GM19455 (cell line): ENCODE results near the gene TPST2.
"Not testable (repeated sequence)": the region's sequence is repeated elsewhere in the genome, so short reads cannot be mapped to it uniquely, and the experiment has no call there.

Experiments used
- ATAC-seq: cut with Tn5 transposase; IDR thresholded peaks from one replicate; pipeline ENCODE4 v1.9.1; 2021; ENCODE audit not compliant: unreplicated experiment

Gene TPST2

DNA sequence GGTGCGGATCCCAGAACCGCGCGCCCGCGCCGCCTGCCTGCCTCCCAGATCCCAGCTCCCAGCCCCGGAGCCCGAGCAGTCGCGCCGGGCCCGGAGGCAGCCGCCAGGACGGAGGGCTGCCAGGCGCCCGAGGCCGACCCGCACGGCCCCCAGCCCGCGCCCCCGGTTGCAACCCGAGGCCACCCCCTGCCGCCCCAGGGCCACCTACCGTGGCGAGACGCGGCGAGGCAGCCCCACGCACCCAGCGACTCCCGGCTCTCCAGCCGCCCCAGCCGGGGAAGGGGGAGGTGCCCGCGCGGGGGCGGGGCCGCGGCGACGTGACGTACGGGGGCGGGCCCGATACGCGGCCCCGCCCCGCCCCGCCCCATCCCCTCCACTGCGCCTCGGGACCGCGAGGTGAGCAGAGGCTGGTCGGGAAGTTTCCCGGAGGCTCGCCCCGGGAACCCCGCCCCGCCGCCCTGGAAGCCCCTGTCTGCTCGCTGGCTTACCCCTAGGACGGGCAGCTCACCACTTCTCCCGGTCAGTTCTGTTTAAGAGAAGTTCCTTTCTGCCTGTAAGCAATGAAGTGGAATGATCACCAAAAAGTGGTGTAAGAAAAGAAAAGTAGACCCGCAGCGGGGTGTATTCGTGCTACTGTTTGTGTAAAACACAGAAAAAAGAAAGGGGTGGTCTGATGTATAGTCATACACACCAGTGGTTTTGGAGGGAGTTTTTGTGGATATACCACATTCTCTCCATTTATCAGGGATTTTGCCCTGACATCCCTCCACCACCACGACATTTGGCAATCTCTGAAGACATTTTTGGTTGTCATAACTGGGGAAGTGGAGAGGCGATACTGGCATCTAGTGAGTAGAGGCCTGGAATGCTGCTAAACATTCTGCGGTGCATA, at the start of gene TPST2:
TSS of gene TPST2 (minus strand) at position 288 of the 892 bp plus-strand sequence. CDS start 48,502 bp downstream, outside the sequence.
- ATAC-seq: peak; percentile 69

DNA sequence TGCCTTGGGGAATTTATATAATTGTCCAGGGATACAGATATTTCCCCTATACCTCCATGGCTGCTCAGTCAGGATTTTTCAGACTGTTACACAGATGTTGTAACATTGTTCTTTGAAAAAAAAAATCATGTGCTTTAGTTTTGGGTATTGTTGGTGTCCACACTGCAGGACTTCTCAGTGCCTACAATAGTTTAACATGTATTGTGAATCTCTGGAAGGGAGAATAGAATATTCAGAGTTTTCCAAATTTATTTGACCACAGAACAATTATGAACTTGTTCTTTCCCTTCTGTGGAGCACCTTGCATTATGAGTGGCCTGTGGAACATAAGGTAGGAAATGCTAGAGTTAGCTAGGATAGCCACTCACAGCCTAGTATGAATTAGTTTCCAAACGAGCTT, 46.4 kb upstream of the TPST2 start:
- ATAC-seq: no peak

DNA sequence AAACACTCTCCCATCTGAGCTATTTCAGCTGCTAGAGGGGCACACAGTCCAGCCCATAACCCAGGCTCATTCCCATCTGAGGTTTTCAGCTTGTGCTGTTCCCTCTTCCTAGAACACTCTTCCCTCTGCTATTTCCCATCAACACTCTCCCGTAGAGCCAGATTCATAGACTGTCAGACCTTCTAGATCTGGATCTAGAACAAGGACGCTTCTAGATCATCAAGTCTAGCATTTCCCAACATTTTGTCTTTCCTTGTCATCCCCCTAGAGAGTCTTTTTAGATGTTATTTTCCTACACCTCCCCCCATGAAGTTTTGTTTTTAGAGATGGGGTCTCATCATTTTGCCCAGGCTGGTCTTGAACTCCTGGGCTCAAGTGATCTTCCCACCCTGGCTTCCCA, 45.2 kb upstream of the TPST2 start:
- no peak for ATAC-seq

DNA sequence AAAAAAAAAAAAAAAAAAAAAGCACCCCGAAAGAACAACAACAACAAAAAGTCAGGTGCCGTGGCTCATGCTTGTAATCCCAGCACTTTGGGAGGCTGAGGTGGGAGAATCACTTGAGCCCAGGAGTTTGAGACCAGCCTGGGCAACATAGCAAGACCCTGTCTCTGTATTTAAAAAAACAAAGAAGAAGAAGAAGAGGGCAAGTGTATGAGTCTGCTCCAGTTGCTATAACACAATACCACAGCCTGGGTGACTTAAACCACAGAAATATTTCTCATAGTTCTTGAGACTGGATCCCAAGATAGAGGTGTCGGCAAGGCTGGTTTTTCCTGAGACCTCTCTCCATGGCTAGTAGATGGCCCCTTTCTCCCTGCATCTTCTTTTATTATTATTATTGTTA, 44.3 kb upstream of the TPST2 start:
- ATAC-seq: no peak

DNA sequence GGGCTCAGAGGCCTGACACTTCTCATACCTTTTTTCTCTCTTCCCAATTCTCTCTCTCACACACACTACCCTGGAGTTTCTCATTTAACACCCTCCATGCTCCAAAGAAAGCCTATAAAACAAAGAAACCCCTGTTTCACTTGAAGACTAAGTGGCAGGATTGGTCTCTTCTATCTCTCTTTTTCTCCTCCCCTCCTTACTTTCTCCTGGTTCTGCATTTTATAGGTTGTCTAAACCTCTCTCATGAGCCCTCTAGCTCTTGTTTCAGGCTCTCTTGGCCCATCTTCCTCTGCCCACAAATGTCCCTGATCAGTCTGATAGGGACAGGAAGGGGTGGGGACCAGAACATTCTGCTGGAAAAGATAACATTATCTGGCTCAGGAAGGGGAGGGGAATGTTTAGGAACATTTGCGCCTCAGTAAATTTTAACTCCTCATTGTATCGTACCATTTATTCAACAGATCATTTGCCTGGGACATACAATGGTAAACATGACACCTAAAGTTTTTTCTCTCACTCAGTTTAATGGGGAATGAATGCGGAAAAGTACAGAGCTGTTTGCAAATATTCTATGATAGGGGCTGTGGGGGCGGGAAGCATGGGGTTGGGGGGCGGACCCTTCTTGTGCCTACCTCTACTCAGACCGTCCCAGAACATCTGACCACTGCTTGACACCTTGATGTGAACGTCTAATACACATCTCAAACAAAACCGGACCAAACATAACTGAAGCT, 42.7 kb upstream of the TPST2 start:
- no peak for ATAC-seq

DNA sequence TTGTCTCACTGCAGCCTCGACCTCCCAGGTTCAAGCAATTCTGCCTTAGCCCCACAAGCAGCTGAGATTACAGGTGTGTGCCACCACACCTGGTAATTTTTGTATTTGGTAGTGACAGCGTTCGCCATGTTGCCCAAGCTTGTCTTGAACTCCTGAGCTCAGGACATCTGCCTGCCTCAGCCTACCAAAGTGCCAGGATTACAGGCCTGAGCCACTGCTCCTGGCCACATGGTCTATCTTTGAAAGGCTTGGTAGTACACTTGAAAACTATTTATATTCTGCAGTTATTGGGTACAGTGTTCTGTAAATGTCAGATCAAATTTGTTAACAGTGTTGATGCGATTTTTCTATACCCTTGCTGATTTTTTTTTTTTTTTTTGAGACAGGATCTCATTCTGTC, 41.4 kb upstream of the TPST2 start:
- ATAC-seq: no peak

DNA sequence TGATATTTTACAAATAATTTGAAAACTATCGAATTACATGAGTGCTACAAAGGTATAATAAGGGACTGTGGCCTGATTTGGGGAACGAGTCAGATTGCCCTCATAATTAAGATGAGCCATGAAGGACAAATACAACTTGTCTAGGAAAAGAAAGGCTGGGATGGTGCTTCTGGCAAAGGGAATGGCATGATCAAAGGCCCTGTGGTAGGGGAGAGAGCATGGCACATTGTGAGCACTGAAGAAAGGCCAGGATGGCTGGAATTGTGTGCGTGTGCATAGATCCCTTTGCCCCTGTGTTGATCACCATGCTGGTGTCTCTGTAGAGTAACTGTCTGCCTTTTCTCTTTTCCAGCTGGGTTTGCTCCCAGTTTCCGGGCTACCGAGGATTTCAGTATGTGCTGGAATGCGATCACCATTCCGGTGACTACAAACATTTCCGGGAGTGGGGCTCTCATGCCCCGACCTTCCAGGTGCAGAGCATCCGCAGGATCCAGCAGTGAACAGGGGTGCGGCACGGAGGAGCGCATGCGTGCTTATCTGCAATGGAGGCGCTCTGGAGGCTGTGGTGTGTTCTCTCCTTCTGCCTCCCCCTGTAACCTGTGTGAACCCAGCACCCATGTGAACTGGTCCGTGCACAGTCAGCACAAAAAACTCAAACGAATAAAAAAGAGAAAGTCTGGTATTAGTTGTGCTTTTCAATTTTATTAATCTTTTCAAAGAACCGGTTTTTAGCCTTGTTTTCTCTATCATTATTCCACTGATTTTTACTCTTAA, 40.2 kb upstream of the TPST2 start:
- ATAC-seq: no peak

DNA sequence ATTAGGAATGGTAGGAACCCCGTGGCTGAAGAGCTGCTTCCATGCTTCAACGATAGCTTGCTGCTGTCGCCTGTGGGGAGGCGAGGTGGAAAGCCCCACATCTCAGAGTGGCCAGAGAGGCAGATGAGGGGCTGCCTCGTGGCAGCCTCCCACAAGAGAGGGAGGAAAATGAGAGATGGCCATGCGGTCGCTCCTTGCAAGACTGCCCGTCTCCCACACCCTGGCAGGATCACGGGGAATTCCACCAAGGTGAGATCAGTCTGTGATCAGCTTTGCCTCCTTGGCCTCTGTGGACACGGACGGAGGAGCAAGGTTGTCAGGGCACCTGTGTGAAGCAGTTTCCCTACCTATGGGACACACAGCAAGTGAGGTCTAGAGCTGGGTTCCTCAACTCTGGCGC, 34.9 kb upstream of the TPST2 start:
- ATAC-seq: no peak

DNA sequence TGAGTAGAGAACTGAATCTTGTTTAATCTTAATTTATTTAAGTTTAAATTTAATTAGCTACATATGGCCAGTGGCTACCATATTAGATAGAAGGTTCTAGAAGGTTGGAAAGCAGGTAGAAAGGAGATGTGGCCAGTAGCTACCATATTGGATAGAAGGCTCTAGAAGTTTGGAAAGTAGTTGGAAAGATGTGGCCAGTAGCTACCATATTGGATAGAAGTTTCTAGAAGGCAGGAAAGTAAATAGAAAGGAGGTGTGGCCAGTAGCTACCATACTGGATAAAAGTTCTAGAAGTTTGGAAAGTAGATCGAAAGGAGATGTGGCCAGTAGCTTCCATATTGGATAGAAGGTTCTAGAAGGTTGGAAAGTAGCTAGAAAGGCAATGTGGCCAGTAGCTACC, 34.1 kb upstream of the TPST2 start:
- ATAC-seq: no peak

DNA sequence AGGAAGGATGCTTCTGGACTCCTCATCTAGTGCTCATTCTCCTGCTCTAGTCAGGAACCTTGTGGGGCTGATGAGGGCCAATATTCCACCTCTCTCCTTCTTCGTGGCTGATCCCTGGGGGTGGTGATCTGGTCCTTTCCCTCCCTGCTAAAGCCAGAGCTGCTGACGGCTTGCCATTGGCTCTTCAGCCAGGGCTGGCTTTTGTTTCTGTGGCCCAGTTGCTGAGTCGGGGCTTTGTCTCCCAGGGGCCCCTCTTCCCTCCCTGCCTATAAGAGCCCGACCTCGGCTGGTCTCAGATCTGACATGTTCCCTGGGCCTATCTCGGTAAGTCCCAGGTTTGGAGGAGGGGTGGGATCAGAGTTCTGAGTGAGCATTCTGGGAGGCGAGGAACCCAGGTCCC, 31.7 kb upstream of the TPST2 start, which contains the start of gene CRYBA4:
TSS of gene CRYBA4 (plus strand) at position 301 of the 400 bp plus-strand sequence. CDS start 634 bp downstream, outside the sequence.
- no peak for ATAC-seq

DNA sequence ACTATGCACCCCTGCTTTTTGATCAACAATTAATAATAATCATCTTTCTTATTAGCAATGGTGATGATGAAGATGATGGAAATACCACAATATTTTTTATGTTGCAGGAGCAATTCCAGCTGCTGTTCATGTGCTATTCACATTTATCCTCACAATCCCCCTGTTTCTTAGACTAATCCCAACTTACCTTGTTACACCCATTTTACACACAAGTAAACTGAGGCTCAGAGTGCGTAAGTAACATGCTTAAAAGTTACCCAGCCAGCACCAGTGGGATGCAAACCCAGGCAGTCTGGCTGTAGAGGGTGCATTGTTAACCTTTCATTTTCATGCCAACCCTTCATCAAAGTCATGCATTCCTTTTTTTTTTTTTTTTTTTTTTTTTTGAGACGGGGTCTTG, 30.3 kb upstream of the TPST2 start:
- no peak for ATAC-seq

DNA sequence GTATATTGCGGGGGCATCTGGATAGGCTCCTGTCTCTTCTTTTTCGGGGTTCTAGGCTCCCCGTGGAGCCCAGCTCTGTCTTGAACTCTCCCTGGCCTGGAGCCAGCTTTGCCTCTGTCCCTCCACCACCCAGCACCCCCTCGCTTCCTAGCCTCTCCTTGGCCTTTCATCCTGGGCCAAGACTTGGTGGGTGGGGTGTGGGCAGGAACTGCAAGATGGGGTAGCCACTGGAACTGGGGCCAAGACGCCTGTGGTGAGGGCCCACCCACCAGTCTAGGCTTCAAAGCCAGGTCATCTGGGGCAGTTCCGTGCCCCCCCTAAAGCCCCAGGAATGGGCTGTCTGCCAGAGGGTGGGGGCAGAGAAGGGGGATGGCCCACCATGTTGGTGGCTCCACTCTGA, 29.6 kb upstream of the TPST2 start:
- no peak for ATAC-seq

DNA sequence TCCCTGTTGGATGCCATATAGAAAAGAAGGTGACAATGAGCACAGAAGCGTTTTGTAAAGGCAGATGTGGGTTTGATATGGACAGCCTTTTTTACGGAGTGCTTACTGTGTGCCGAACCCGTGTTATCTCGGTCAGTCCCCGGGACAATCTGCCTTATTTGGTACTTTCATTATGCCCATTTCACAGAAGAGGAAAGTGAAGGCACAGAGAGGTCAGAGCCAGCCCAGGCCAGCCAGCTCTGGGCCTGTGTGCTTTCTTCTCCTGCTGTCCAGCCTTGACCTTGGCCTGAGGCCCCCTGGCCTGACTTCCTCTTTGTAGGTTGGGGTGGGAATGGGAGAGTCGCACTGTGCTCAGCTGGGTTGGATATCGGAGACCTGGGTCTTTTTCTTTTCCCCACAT, 28.5 kb upstream of the TPST2 start:
- ATAC-seq: no peak

DNA sequence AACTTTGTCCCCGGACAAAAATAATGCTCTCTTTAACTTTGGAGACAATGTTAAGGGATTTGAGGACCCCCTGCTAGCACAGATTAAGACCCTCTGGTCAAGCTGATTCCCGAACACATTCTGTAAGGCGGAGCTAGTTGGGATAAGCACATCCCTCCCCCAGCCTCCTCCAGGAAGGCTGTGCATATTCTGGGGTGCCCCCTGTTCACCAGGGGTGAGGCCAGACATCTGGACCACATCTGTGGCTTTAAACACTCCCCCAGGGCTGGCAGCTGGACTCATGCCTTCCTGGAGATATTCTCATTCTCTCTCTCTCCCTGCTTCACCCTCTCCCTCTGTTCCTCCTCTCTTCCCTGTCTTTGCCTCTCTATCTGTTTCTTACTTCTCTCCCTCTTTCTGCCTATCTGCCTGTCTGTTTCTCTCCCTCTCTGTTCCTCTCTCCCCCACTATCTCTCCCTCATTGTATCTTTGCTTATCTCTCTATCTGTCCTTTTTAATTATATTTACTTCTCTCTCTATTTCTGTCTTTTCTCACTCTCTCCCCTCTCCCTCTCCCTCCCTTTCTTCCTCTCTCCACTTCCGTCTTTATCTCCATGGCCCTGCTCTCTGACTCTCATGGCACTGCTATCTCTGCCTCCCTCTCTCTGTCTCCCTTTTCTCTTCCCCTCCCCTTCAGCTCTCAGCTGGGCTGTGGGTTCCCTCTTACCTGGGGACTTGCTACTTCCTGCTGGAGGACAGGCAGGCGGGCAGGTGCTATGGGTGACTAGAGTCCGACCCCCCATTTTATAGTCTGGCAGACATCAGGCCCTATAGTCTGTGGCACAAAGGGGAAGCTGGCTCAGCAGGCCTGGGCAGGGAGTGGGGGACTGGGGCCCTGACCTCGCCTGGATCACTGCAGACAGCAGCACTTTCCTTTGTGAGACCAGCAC, 27.6 kb upstream of the TPST2 start, which contains the start of gene CRYBB1:
TSS of gene CRYBB1 (minus strand) at position 757 of the 929 bp plus-strand sequence. CDS start 1,708 bp downstream, outside the sequence.
- ATAC-seq: no peak

DNA sequence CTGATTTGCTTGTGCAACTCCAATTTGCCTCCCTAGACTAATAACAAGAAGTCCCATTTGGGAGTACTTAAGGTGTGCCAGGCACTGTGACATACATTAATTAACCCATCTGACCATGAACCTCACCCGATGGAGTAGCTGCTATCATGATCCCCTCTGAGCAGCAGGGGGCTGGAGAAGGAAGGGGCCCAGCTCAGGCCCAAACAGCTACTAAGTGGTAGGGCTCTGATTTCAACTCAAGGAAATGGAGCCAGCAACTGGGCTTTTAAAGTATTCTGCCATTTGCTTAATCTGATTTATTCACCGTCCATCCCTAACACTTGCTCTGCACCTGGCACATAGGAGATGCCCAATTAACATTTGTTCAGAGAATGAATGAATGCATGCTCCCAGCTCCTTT, 26.7 kb upstream of the TPST2 start:
- ATAC-seq: no peak

DNA sequence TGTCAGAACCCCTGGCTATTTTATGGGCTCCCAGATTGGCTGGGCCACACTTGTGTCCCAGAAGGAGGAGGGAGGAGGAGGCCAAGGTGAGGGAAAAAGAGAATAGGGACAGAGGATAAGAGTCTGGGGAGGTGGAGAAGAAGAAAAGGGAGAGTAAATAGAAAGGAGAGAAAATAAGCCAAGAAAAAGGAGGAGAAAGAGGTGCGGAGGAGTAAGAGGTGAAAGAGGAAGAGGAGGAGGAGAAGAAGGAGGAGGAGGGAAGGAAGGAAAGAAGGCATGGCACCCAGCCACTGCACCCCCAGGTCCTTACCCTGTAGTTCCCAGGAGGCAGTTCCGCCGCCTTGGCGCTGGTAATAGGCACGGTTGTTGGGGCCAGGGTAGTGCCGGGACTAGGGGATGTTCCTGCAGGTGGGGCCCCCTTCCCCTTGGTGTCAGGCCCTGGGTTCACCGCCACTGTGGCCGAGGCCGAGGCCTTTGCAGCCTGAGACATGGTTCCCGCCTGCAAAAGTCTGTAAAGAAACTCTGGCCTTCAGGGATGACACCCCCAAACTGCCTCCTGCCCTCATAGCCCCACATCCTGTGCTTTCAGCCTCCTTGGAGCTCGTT, 26.0 kb upstream of the TPST2 start:
- no peak for ATAC-seq

DNA sequence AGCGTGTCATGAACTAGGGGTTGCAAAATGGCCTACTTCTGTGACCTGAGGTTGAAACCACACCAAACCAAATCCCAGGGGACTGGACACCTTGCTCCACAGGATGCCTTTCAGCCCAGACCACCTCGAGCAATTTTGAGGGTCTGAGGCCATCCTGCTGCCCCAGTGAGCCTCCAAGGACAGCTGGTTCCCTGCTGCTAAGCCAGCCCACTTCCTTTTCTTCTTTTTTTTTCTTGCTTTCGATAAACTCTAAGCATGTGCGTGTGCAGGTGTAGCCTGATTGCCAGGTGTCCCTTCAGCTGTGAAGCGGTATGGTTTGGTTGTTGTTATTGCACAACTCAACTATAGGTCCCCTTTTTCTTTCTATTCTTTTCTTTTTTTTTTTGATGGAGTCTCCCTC, 25.2 kb upstream of the TPST2 start:
- no peak for ATAC-seq

DNA sequence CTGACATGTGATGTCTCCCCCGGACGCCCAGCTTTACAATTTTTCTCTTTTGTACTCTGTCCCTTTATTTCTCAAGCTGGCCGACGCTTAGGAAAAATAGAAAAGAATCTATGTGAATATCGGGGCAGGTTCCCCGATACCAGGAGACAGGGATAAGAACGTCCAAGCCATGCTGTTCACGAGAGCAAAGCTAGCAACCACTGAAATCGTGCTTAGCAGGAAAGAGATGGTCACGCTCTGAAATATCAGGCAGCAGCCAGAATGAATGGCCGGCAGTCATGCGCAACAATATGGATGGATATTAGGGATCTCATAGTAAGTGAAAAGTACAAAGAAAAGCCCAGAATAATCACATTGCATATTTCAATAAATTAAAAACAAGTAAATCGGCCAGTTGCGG, 24.4 kb upstream of the TPST2 start:
- ATAC-seq: no peak

DNA sequence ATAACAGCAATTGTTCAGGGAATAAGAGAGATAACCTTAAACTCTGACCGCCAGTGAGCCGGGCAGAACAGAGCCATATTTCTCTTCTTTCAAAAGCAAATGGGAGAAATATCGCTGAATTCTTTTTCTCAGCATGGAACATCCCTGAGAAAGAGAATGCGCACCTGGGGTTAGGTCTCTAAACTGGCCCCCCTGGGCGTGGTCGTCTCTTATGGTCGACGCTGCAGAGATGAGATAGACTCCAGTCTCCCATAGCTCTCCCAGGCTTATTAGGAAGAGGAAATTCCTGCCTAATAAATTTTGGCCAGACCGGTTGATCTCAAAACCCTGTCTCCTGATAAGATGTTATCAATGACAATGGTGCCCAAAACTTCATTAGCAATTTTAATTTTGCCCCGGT, 23.8 kb upstream of the TPST2 start:
- not testable (repeated sequence) for ATAC-seq

DNA sequence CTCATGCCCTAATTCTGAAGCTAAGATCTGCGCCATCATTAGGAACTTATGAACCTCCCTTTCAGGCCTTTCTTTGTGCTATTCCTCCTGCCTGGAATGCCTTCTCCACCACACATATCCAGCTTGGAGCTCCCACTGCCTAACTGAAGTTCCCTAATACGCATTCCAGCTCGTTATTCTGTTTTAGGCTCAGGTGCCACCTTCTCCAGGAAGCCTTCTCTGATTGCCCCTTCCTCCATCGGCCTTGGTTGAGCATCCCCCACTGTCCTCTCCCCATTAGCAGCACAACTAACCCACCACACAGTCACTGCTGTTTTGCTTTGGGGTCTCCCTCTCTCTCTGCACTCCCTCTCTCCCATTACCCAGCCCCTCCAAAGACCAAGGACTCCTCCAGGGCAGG, 22.7 kb upstream of the TPST2 start:
- ATAC-seq: no peak
